K562 (cell line): ENCODE data around the gene MTARC2. TPM values are rescaled to one million over a fixed set of nuclear protein-coding genes. Genes with fewer than 3 reads are reported as not detected.

ENCODE experiments used
- ATAC-seq: fragments of 200-7000 bp; cut with Tn5 transposase; 3 replicates; pipeline ENCODE4 v1.9.1; 2020; ENCODE audit warnings: moderate library complexity
- BruUV-seq: library from RNA; stranded (reverse); fragments of 400-500 nt; replicated peaks from 2 replicates; lab custom pipeline; 2021; lab: Mats Ljungman, UMichigan
- CTCF ChIA-PET: fragments of 300-600 bp; formaldehyde crosslinking; extraction: SDS; loops from one replicate; lab custom pipeline; 2021; ENCODE audit warnings: low intra/inter-chr PET ratio; lab: Yijun Ruan, JAX
- POLR2A ChIA-PET: fragments of 300-600, 350-650 bp; sonication (Branson Sonifier 250); formaldehyde crosslinking; extraction: SDS; loops from one replicate; lab custom pipeline; 2021; ENCODE audit warnings: antibody characterized with exemption, inconsistent platforms; lab: Yijun Ruan, JAX
- DNase-seq, 4 experiments: peaks; one replicate each; pipeline versions ENCODE4 v3.0.0 to v3.0.0-alpha.2; 2011 to 2018; ENCODE audit warnings: low spot score in 3 of 4, mixed read lengths in 3 of 4; ENCODE audit errors: extremely low read depth in 1 of 4
- FAIRE-seq: peaks from 2 replicates; lab custom pipeline; 2011; peaks lifted over from hg19 to GRCh38; lab: Jason Lieb, UNC
- H2AFZ ChIP-seq: 2 replicates; pipeline ENCODE4 v1.6.0; 2011; ENCODE audit warnings: low read depth, low read length, control low read depth, inconsistent platforms
- H3K27ac ChIP-seq: fragments of 200-600 bp; 3 replicates; pipeline ENCODE4 v1.8.0; 2011; ENCODE audit warnings: low read depth, mild to moderate bottlenecking, control low read depth, inconsistent platforms, low read length, moderate library complexity, mixed read lengths; ENCODE audit errors: extremely low read depth
- H3K27me3 ChIP-seq, 2 experiments: fragments of 300-600 bp in 1 of 2; 2 replicates in 1 of 2; 3 replicates in 1 of 2; pipeline versions ENCODE4 v1.6.0 to v1.8.0; 2011; ENCODE audit warnings: inconsistent platforms in 2 of 2, low read length in 2 of 2, mild to moderate bottlenecking in 1 of 2, mixed read lengths in 1 of 2, moderate library complexity in 1 of 2; ENCODE audit not compliant: control insufficient read depth in 2 of 2, insufficient read depth in 2 of 2
- H3K36me3 ChIP-seq: fragments of 300-600 bp; 3 replicates; pipeline ENCODE4 v1.8.0; 2011; ENCODE audit warnings: mild to moderate bottlenecking, low read length, inconsistent platforms; ENCODE audit not compliant: control insufficient read depth, insufficient read depth
- H3K4me1 ChIP-seq, 2 experiments: fragments of 200-600 bp in 1 of 2; replicated peaks in 1 of 2; 2 replicates in 1 of 2; 3 replicates in 1 of 2; pipeline versions ENCODE4 v1.5.1 to v1.8.0; 2011; ENCODE audit warnings: inconsistent platforms in 2 of 2, low read length in 2 of 2, mild to moderate bottlenecking in 1 of 2, mixed read lengths in 1 of 2, moderate library complexity in 1 of 2; ENCODE audit not compliant: control insufficient read depth in 2 of 2, insufficient read depth in 2 of 2
- H3K4me2 ChIP-seq: 2 replicates; pipeline ENCODE4 v1.6.1; 2011; ENCODE audit warnings: low read length, control low read depth, inconsistent platforms, mixed read lengths; ENCODE audit not compliant: insufficient read depth
- H3K4me3 ChIP-seq: fragments of 200-600 bp; sonication (generic), shearing (Covaris generic); 2 replicates; pipeline ENCODE4 v1.5.1; 2016; ENCODE audit warnings: control low read depth, inconsistent platforms
- H3K79me2 ChIP-seq: fragments of 200-600 bp; 3 replicates; pipeline ENCODE4 v1.8.0; 2011; ENCODE audit warnings: low read length, inconsistent platforms; ENCODE audit not compliant: control insufficient read depth, insufficient read depth
- H3K9ac ChIP-seq, 2 experiments: 2 replicates each; pipeline versions ENCODE4 v1.6.0 to v1.6.1; 2011; ENCODE audit warnings: low read depth in 2 of 2, low read length in 2 of 2, control low read depth in 1 of 2, inconsistent platforms in 1 of 2, mild to moderate bottlenecking in 1 of 2, mixed read lengths in 1 of 2; ENCODE audit not compliant: insufficient read depth in 1 of 2
- H3K9me1 ChIP-seq: one replicate; pipeline ENCODE4 v1.6.0; 2011; ENCODE audit warnings: inconsistent platforms, mild to moderate bottlenecking, low read length, moderate library complexity; ENCODE audit not compliant: control insufficient read depth, insufficient read depth
- H3K9me3 ChIP-seq: replicated peaks from 2 replicates; pipeline ENCODE4 v1.5.1; 2011; ENCODE audit warnings: low read depth, low read length, inconsistent platforms; ENCODE audit not compliant: control insufficient read depth, insufficient read depth
- H4K20me1 ChIP-seq: replicated peaks from 2 replicates; pipeline ENCODE4 v1.6.1; 2011; ENCODE audit warnings: low read length, inconsistent platforms, mixed read lengths; ENCODE audit not compliant: control insufficient read depth, insufficient read depth
- CBX8 ChIP-seq: fragments of 200-600 bp; sonication (generic); IDR thresholded peaks from 2 replicates; pipeline ENCODE4 v1.6.1; 2012; ENCODE audit warnings: borderline replicate concordance, mixed run types, low read depth, mild to moderate bottlenecking, moderate library complexity, mixed read lengths, low read length, control low read depth, inconsistent platforms; ENCODE audit not compliant: poor library complexity, severe bottlenecking; ENCODE audit errors: extremely low read depth
- CCNT2 ChIP-seq: IDR thresholded peaks from 2 replicates; pipeline ENCODE4 v1.6.1; 2011; ENCODE audit warnings: borderline replicate concordance, low read depth, mild to moderate bottlenecking, moderate library complexity, mixed read lengths, low read length; ENCODE audit not compliant: insufficient read length; ENCODE audit errors: extremely low read depth
- CEBPB ChIP-seq: fragments of 450-650 bp; IDR thresholded peaks from 2 replicates; pipeline ENCODE4 v1.6.1; 2016; ENCODE audit warnings: missing genetic modification characterization, missing compliant biosample characterization
- COPS2 ChIP-seq: fragments of 450-650 bp; conservative IDR thresholded peaks from 2 replicates; pipeline ENCODE4 v1.6.1; 2016; ENCODE audit warnings: mild to moderate bottlenecking, moderate library complexity
- DDX20 ChIP-seq: fragments of 450-650 bp; IDR thresholded peaks from 2 replicates; pipeline ENCODE4 v1.6.1; 2016; ENCODE audit warnings: missing genetic modification characterization, low read depth, mild to moderate bottlenecking, missing compliant biosample characterization, moderate library complexity
- ETV5 ChIP-seq: sonication (generic); formaldehyde crosslinking; IDR thresholded peaks from 2 replicates; pipeline ENCODE4 v1.4.0; 2020; ENCODE audit warnings: low read depth, mild to moderate bottlenecking, missing genetic modification reagents
- GABPB1 ChIP-seq: sonication (generic); formaldehyde crosslinking; IDR thresholded peaks from 2 replicates; pipeline ENCODE4 v1.8.0; 2022; ENCODE audit warnings: mild to moderate bottlenecking, missing genetic modification reagents
- KAT2B ChIP-seq: IDR thresholded peaks from one replicate; pipeline ENCODE4 v1.6.1; 2012; ENCODE audit warnings: low read depth, mild to moderate bottlenecking, control low read depth, inconsistent platforms, low read length, moderate library complexity
- MTA3 ChIP-seq: fragments of 450-650 bp; formaldehyde crosslinking; IDR thresholded peaks from 2 replicates; pipeline ENCODE4 v1.6.1; 2017; ENCODE audit warnings: mild to moderate bottlenecking, borderline replicate concordance
- NFE2 ChIP-seq: IDR thresholded peaks from 2 replicates; pipeline ENCODE4 v1.6.1; 2014; ENCODE audit warnings: antibody characterized with exemption, low read depth
- PHB2 ChIP-seq: fragments of 450-650 bp; IDR thresholded peaks from 2 replicates; pipeline ENCODE4 v1.6.1; 2017; ENCODE audit warnings: low read depth
- PML ChIP-seq: IDR thresholded peaks from 2 replicates; pipeline ENCODE4 v1.6.1; 2012; ENCODE audit warnings: low read length, inconsistent platforms
- RBM15 ChIP-seq: fragments of 200-400 bp; formaldehyde crosslinking; IDR thresholded peaks from 2 replicates; pipeline ENCODE4 v1.6.1; 2018; ENCODE audit warnings: mild to moderate bottlenecking, low read length, moderate library complexity; ENCODE audit not compliant: insufficient read depth
- RFX5 ChIP-seq: IDR thresholded peaks from 2 replicates; pipeline ENCODE4 v1.6.1; 2011; ENCODE audit warnings: low read depth, mild to moderate bottlenecking, improper control_type of control experiment, low read length
- SIN3A ChIP-seq, 2 experiments: fragments of 150-350 bp in 1 of 2; IDR thresholded peaks; 2 replicates each; pipeline ENCODE4 v1.6.1; 2011 to 2016; ENCODE audit warnings: borderline replicate concordance in 2 of 2, low read depth in 2 of 2, low read length in 2 of 2, mild to moderate bottlenecking in 2 of 2, moderate library complexity in 2 of 2; ENCODE audit not compliant: control insufficient read depth in 1 of 2
- SMAD2 ChIP-seq: fragments of 150-350 bp; IDR thresholded peaks from 2 replicates; pipeline ENCODE4 v1.6.1; 2014; ENCODE audit warnings: low read depth, mild to moderate bottlenecking, low read length
- TAF7 ChIP-seq: fragments of 450-650 bp; IDR thresholded peaks from 2 replicates; pipeline ENCODE4 v1.6.1; 2016; ENCODE audit warnings: missing genetic modification characterization, missing compliant biosample characterization
- TOE1 ChIP-seq, 2 experiments: fragments of 450-650 bp in 1 of 2; sonication (generic) in 1 of 2; formaldehyde crosslinking in 1 of 2; IDR thresholded peaks; 2 replicates each; pipeline versions ENCODE4 v1.7.1 to v1.8.0; 2016 to 2022; ENCODE audit warnings: borderline replicate concordance in 2 of 2, mild to moderate bottlenecking in 2 of 2, antibody characterized with exemption in 1 of 2, inconsistent platforms in 1 of 2, low read depth in 1 of 2, missing genetic modification reagents in 1 of 2, moderate library complexity in 1 of 2
- ZNF766 ChIP-seq: fragments of 200-800 bp; sonication (Bioruptor generic); conservative IDR thresholded peaks from 2 replicates; pipeline ENCODE4 v1.6.1; 2016; ENCODE audit warnings: missing genetic modification characterization, missing compliant biosample characterization
- WGBS: fragments of 100-300 bp; shearing (Covaris generic); methylation state at CpG from one replicate; pipeline ENCODE4 v1.1.6; 2016; ENCODE audit warnings: low coverage, mixed read lengths; ENCODE audit not compliant: insufficient coverage; ENCODE audit errors: missing lambda C conversion rate; 5-methylcytosine and 5-hydroxymethylcytosine counted together
- in situ Hi-C: fragments of 300-500 bp; cut with MboI; formaldehyde crosslinking; loops from 4 replicates; pipeline ENCODE4 v1.15.0; 2018; ENCODE audit warnings: inconsistent platforms, mixed read lengths
- intact Hi-C: fragments of 100-400 bp; cut with micrococcal nuclease; formaldehyde crosslinking; loops from 2 replicates; pipeline ENCODE4 v1.14.2; 2022
- polyA plus RNA-seq, 8 experiments: library from polyadenylated mRNA; depleted of rRNA in 4 of 8; stranded (reverse) in 5 of 8; unstranded in 3 of 8; fragments of >200 nt; fragmentation: Nextera tagmentation in 2 of 8; fragmentation: Illumina TruSeq in 1 of 8; extraction: Ambion mirVana in 2 of 8; extraction: Trizol in 1 of 8; gene quantifications; 2 replicates each; pipeline versions ENCODE4 v1.2.1 to v1.2.3, GENCODE V29; 2011 to 2014; ENCODE audit warnings: inconsistent platforms in 1 of 8, missing spikeins in 1 of 8
- total RNA-seq, 7 experiments: library from RNA; depleted of rRNA in 6 of 7; stranded (reverse); fragments of >200 nt in 6 of 7; fragmentation: Illumina TruSeq in 2 of 7; extraction: Trizol in 2 of 7; gene quantifications; 2 replicates each; pipeline versions ENCODE4 v1.2.1 to v1.2.3, GENCODE V29; 2011 to 2021; ENCODE audit warnings: low replicate concordance in 1 of 7
- TF ChIP-seq, protein P1 (sequence below): fragments of 450-650 bp; IDR thresholded peaks from one replicate; pipeline ENCODE4 v1.6.1; 2018; ENCODE audit warnings: mild to moderate bottlenecking, moderate library complexity; ENCODE audit not compliant: partially characterized antibody
- TF ChIP-seq, protein P2 (sequence below): sonication (generic); formaldehyde crosslinking; IDR thresholded peaks from 2 replicates; pipeline ENCODE4 v1.8.0; 2022; ENCODE audit warnings: missing genetic modification reagents, mild to moderate bottlenecking, borderline replicate concordance

The MTARC2 gene
- total and polyA plus RNA-seq, 9 of the 15 experiments (the other 6 are each of a cell fraction or from before 2014, with no cell fraction given): 0.03 to 0.35 TPM; not detected in 7

DNA sequence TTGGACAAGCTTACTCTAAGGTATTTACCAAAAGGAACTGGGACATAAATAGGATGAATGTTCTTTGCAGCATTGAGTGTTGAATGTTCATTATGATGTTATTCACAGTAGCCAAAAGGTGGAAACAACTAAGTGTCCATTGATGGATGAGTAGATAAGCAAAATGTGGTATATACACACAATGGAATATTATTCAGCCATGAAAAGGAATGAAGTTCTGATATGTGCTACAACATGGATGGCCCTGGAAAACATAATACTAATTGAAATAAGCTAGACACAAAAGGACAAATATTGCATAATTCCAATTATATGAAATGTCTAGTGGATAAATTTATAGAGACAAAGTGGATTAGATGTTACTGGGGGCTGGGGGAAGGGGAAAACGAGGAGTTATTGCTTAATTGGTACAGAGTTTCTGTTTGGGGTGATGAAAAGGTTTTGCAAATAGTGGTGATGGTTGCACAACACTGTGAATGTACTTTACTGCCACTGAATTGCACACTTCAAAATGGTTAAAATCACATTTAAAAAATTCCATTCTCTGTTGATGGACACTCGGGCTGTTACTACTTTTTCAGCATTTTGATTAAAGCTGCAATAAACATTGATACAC is 41.5 kb downstream of the MTARC2 start:
- Histone ChIP-seq H3K79me2 (no peaks in the 10 kb centered on the region), H3K36me3 (no peaks in the 10 kb centered on the region), H3K4me3 (no peak overlapping the region), H3K4me2 (no peak overlapping the region), H3K9me3 (no peaks in the 10 kb centered on the region), H3K27me3 (peaks cover 2 to 30% of the 10 kb centered on the region in 2 experiments; a peak in 3 of 5 replicates), H3K4me1 (peaks cover 0 to 7% of the 10 kb centered on the region in 2 experiments; a peak in 1 of 5 replicates), H4K20me1 (no peaks in the 10 kb centered on the region), H3K27ac (no peak overlapping the region), H2AFZ (no peak overlapping the region), H3K9me1 (no peaks in the 10 kb centered on the region), H3K9ac (no peak overlapping the region)
- ATAC-seq (no peak), DNase-seq (no peak), FAIRE-seq (no peak)
- in situ Hi-C loops (no loop called here), intact Hi-C loops (no loop called here)
- BruUV-seq: no TSS peak
- POLR2A ChIA-PET: interaction anchor here (1.4 kb wide), 1 partner anchor 17 kb away, joined by 4 read pairs; no protein-coding TSS in a partner anchor
- CTCF ChIA-PET: no interaction called here
- WGBS: 0% methylated on average over 2 of the region's 2 CpGs
- TF ChIP-seq ZNF766 (no peak), TOE1 (IDR thresholded peaks at IDR 0.05; ENCODE audit: borderline replicate concordance) (no peak), TOE1 (CRISPR knock-in tag; IDR thresholded peaks at IDR 0.05; ENCODE audit: borderline replicate concordance, low read depth) (no peak), SMAD2 (no peak), GABPB1 (CRISPR knock-in tag) (no peak), RBM15 (no peak), NFE2 (no peak), RFX5 (no peak), CCNT2 (no peak), TAF7 (tag) (no peak), CEBPB (peak; percentile 60), ETV5 (CRISPR knock-in tag) (no peak), PML (no peak), CBX8 (no peak), COPS2 (no peak), MTA3 (no peak), SIN3A (IDR thresholded peaks at IDR 0.05; ENCODE audit: borderline replicate concordance in 2 of 2, control insufficient read depth in 1 of 2, low read depth in 2 of 2, low read length in 2 of 2) (no peak), DDX20 (tag) (no peak), KAT2B (no peak), PHB2 (no peak)
- TF ChIP-seq, protein P1, sequence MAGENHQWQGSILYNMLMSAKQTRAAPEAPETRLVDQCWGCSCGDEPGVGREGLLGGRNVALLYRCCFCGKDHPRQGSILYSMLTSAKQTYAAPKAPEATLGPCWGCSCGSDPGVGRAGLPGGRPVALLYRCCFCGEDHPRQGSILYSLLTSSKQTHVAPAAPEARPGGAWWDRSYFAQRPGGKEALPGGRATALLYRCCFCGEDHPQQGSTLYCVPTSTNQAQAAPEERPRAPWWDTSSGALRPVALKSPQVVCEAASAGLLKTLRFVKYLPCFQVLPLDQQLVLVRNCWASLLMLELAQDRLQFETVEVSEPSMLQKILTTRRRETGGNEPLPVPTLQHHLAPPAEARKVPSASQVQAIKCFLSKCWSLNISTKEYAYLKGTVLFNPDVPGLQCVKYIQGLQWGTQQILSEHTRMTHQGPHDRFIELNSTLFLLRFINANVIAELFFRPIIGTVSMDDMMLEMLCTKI: no peak
- TF ChIP-seq, protein P2, sequence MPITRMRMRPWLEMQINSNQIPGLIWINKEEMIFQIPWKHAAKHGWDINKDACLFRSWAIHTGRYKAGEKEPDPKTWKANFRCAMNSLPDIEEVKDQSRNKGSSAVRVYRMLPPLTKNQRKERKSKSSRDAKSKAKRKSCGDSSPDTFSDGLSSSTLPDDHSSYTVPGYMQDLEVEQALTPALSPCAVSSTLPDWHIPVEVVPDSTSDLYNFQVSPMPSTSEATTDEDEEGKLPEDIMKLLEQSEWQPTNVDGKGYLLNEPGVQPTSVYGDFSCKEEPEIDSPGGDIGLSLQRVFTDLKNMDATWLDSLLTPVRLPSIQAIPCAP (CRISPR knock-in tag): no peak
